ENCODE data around the gene CDKN2C.

- no peak for TF ChIP-seq EZH2 (IDR thresholded peaks at IDR 0.05; ENCODE audit: borderline replicate concordance, low read length)
- TF ChIP-seq CTCF (conservative IDR thresholded peaks at IDR 0.05 in 1 of 2, IDR thresholded peaks at IDR 0.05 in 1 of 2; ENCODE audit: extremely low read depth in 1 of 2, insufficient read depth in 1 of 2, low read depth in 1 of 2, low read length in 2 of 2) = no peak
These were observed 3.1 kb upstream of the CDKN2C start for GRCh38 chr1:50966991-50967390.
